Measurements from ENCODE around the gene SLC29A3.

SLC29A3 gene

GRCh38 chr10:71398976-71399375, 79.9 kb downstream of the SLC29A3 start:
- no peaks in the 10 kb centered on the region for H3K9me3 ChIP-seq (ENCODE audit: insufficient read depth, low read length)
- peaks cover 33% of the 10 kb centered on the region for H3K27me3 ChIP-seq (ENCODE audit: insufficient read depth, insufficient read length)
- DNase-seq (ENCODE audit: low read depth, low spot score): no peak
- H3K4me3 ChIP-seq (ENCODE audit: insufficient read length, low read depth): no peak overlapping the region
- H3K4me1 ChIP-seq (ENCODE audit: insufficient read depth, insufficient read length): peaks cover 6% of the 10 kb centered on the region
- H3K9ac ChIP-seq (ENCODE audit: insufficient read length, low read depth): no peak overlapping the region
- peaks cover 3% of the 10 kb centered on the region for H3K36me3 ChIP-seq (ENCODE audit: insufficient read depth, insufficient read length, low read length)
- no peak for TF ChIP-seq YY1 (IDR thresholded peaks at IDR 0.05; ENCODE audit: insufficient read depth, insufficient read length)

- Histone ChIP-seq H3K27me3 (ENCODE audit: insufficient read depth, insufficient read length) (peaks cover 31% of the 10 kb centered on the region), H3K4me1 (ENCODE audit: insufficient read depth, insufficient read length) (peaks cover 6% of the 10 kb centered on the region), H3K4me3 (ENCODE audit: insufficient read length, low read depth) (no peak overlapping the region), H3K36me3 (ENCODE audit: insufficient read depth, insufficient read length, low read length) (peaks cover 3% of the 10 kb centered on the region), H3K9me3 (ENCODE audit: insufficient read depth, low read length) (no peaks in the 10 kb centered on the region), H3K9ac (ENCODE audit: insufficient read length, low read depth) (no peak overlapping the region)
- no peak for DNase-seq (ENCODE audit: low read depth, low spot score)
- TF ChIP-seq YY1 (IDR thresholded peaks at IDR 0.05; ENCODE audit: insufficient read depth, insufficient read length): no peak
- no peak for TF ChIP-seq SUZ12 (IDR thresholded peaks at IDR 0.05; ENCODE audit: extremely low read depth, insufficient read depth, insufficient read length)
- TF ChIP-seq ZNF274 (IDR thresholded peaks at IDR 0.05; ENCODE audit: low read depth, low read length): no peak
These were observed 80.9 kb downstream of the SLC29A3 start for GRCh38 chr10:71399946-71400345.

- DNase-seq (ENCODE audit: low read depth, low spot score): no peak
- no peaks in the 10 kb centered on the region for H3K9me3 ChIP-seq (ENCODE audit: insufficient read depth, low read length)
- H3K9ac ChIP-seq (ENCODE audit: insufficient read length, low read depth): no peak overlapping the region
- no peak overlapping the region for H3K4me3 ChIP-seq (ENCODE audit: insufficient read length, low read depth)
- peaks cover 3% of the 10 kb centered on the region for H3K36me3 ChIP-seq (ENCODE audit: insufficient read depth, insufficient read length, low read length)
- H3K4me1 ChIP-seq (ENCODE audit: insufficient read depth, insufficient read length): peaks cover 6% of the 10 kb centered on the region
- peaks cover 25% of the 10 kb centered on the region for H3K27me3 ChIP-seq (ENCODE audit: insufficient read depth, insufficient read length)
- TF ChIP-seq SUZ12 (IDR thresholded peaks at IDR 0.05; ENCODE audit: extremely low read depth, insufficient read depth, insufficient read length): no peak
- no peak for TF ChIP-seq ZNF274 (IDR thresholded peaks at IDR 0.05; ENCODE audit: low read depth, low read length)
- no peak for TF ChIP-seq YY1 (IDR thresholded peaks at IDR 0.05; ENCODE audit: insufficient read depth, insufficient read length)
These were observed 82.0 kb downstream of the SLC29A3 start for GRCh38 chr10:71401056-71401455.

- TF ChIP-seq SUZ12 (IDR thresholded peaks at IDR 0.05; ENCODE audit: extremely low read depth, insufficient read depth, insufficient read length) (no peak), ZNF274 (IDR thresholded peaks at IDR 0.05; ENCODE audit: low read depth, low read length) (no peak), YY1 (IDR thresholded peaks at IDR 0.05; ENCODE audit: insufficient read depth, insufficient read length) (no peak)
- Histone ChIP-seq H3K9ac (ENCODE audit: insufficient read length, low read depth) (no peak overlapping the region), H3K4me3 (ENCODE audit: insufficient read length, low read depth) (no peak overlapping the region), H3K4me1 (ENCODE audit: insufficient read depth, insufficient read length) (peaks cover 8% of the 10 kb centered on the region), H3K36me3 (ENCODE audit: insufficient read depth, insufficient read length, low read length) (peaks cover 3% of the 10 kb centered on the region), H3K9me3 (ENCODE audit: insufficient read depth, low read length) (no peaks in the 10 kb centered on the region), H3K27me3 (ENCODE audit: insufficient read depth, insufficient read length) (peaks cover 25% of the 10 kb centered on the region)
- no peak for DNase-seq (ENCODE audit: low read depth, low spot score)
These were observed 82.9 kb downstream of the SLC29A3 start for GRCh38 chr10:71402005-71402404.

- Histone ChIP-seq H3K9ac (ENCODE audit: insufficient read length, low read depth) (no peak overlapping the region), H3K4me1 (ENCODE audit: insufficient read depth, insufficient read length) (peaks cover 12% of the 10 kb centered on the region), H3K27me3 (ENCODE audit: insufficient read depth, insufficient read length) (peaks cover 2% of the 10 kb centered on the region), H3K4me3 (ENCODE audit: insufficient read length, low read depth) (no peak overlapping the region), H3K36me3 (ENCODE audit: insufficient read depth, insufficient read length, low read length) (peaks cover 3% of the 10 kb centered on the region), H3K9me3 (ENCODE audit: insufficient read depth, low read length) (no peaks in the 10 kb centered on the region)
- TF ChIP-seq ZNF274 (IDR thresholded peaks at IDR 0.05; ENCODE audit: low read depth, low read length) (no peak), SUZ12 (IDR thresholded peaks at IDR 0.05; ENCODE audit: extremely low read depth, insufficient read depth, insufficient read length) (no peak), YY1 (IDR thresholded peaks at IDR 0.05; ENCODE audit: insufficient read depth, insufficient read length) (no peak)
- DNase-seq (ENCODE audit: low read depth, low spot score): no peak
These were observed 85.6 kb downstream of the SLC29A3 start for GRCh38 chr10:71404503-71405295.

GRCh38 chr10:71406878-71407277, 87.8 kb downstream of the SLC29A3 start:
- H3K36me3 ChIP-seq (ENCODE audit: insufficient read depth, insufficient read length, low read length): no peaks in the 10 kb centered on the region
- H3K4me3 ChIP-seq (ENCODE audit: insufficient read length, low read depth): no peak overlapping the region
- H3K4me1 ChIP-seq (ENCODE audit: insufficient read depth, insufficient read length): peaks cover 13% of the 10 kb centered on the region
- no peak overlapping the region for H3K9ac ChIP-seq (ENCODE audit: insufficient read length, low read depth)
- H3K9me3 ChIP-seq (ENCODE audit: insufficient read depth, low read length): peaks cover 13% of the 10 kb centered on the region; the same call in 1 of the 2 replicates
- TF ChIP-seq SUZ12 (IDR thresholded peaks at IDR 0.05; ENCODE audit: extremely low read depth, insufficient read depth, insufficient read length) (no peak), YY1 (IDR thresholded peaks at IDR 0.05; ENCODE audit: insufficient read depth, insufficient read length) (no peak), ZNF274 (IDR thresholded peaks at IDR 0.05; ENCODE audit: low read depth, low read length) (no peak)
- H3K27me3 ChIP-seq (ENCODE audit: insufficient read depth, insufficient read length): no peaks in the 10 kb centered on the region
- no peak for DNase-seq (ENCODE audit: low read depth, low spot score)

- H3K9me3 ChIP-seq (ENCODE audit: insufficient read depth, low read length): peaks cover 13% of the 10 kb centered on the region; the same call in 1 of the 2 replicates
- no peak overlapping the region for H3K9ac ChIP-seq (ENCODE audit: insufficient read length, low read depth)
- H3K4me3 ChIP-seq (ENCODE audit: insufficient read length, low read depth): no peak overlapping the region
- no peaks in the 10 kb centered on the region for H3K27me3 ChIP-seq (ENCODE audit: insufficient read depth, insufficient read length)
- H3K4me1 ChIP-seq (ENCODE audit: insufficient read depth, insufficient read length): peaks cover 13% of the 10 kb centered on the region
- TF ChIP-seq YY1 (IDR thresholded peaks at IDR 0.05; ENCODE audit: insufficient read depth, insufficient read length) (no peak), ZNF274 (IDR thresholded peaks at IDR 0.05; ENCODE audit: low read depth, low read length) (no peak), SUZ12 (IDR thresholded peaks at IDR 0.05; ENCODE audit: extremely low read depth, insufficient read depth, insufficient read length) (no peak)
- DNase-seq (ENCODE audit: low read depth, low spot score): no peak
- H3K36me3 ChIP-seq (ENCODE audit: insufficient read depth, insufficient read length, low read length): no peaks in the 10 kb centered on the region
These were observed 89.6 kb downstream of the SLC29A3 start for GRCh38 chr10:71408436-71409225.
